SK-N-SH treated with all-trans-retinoic acid at 6 μM for 48 hours (cell line): Measurements from ENCODE around the gene ALG9.

Experiments
- BACH2 ChIP-seq: fragments of 250-450 bp; sonication (Bioruptor Pico); IDR thresholded peaks from 2 replicates; pipeline ENCODE4 v1.9.0; 2021; ENCODE audit warnings: mild to moderate bottlenecking, borderline replicate concordance
- CSDC2 ChIP-seq: fragments of 250-450 bp; sonication (Bioruptor Pico); IDR thresholded peaks from 2 replicates; pipeline ENCODE4 v1.5.0; 2020; ENCODE audit warnings: mild to moderate bottlenecking, moderate library complexity
- ESRRG ChIP-seq: fragments of 250-450 bp; sonication (Bioruptor Pico); IDR thresholded peaks from 2 replicates; pipeline ENCODE4 v1.6.1; 2021; ENCODE audit warnings: mild to moderate bottlenecking
- OSR1 ChIP-seq: fragments of 250-450 bp; sonication (Bioruptor Pico); IDR thresholded peaks from 2 replicates; pipeline ENCODE4 v1.8.0; 2022; ENCODE audit warnings: moderate library complexity, mild to moderate bottlenecking, inconsistent platforms
- ZFP3 ChIP-seq: fragments of 250-450 bp; sonication (Bioruptor Pico); IDR thresholded peaks from 2 replicates; pipeline ENCODE4 v1.5.0; 2020; ENCODE audit warnings: mild to moderate bottlenecking, moderate library complexity
- ZNF565 ChIP-seq: fragments of 450-650 bp; formaldehyde crosslinking; conservative IDR thresholded peaks from 2 replicates; pipeline ENCODE4 v1.5.0; 2020; ENCODE audit warnings: low read depth, mild to moderate bottlenecking, moderate library complexity
- TF ChIP-seq, protein P1 (sequence below): fragments of 250-450 bp; sonication (Bioruptor Pico); IDR thresholded peaks from 2 replicates; pipeline ENCODE4 v1.5.0; 2020; ENCODE audit warnings: mild to moderate bottlenecking, moderate library complexity
- TF ChIP-seq, protein P2 (sequence below): fragments of 250-450 bp; sonication (Bioruptor Pico); IDR thresholded peaks from 2 replicates; pipeline ENCODE4 v1.5.1; 2020; ENCODE audit warnings: low read depth, mild to moderate bottlenecking, moderate library complexity
- TF ChIP-seq, protein P3 (sequence below): fragments of 250-450 bp; sonication (Bioruptor Pico); IDR thresholded peaks from 2 replicates; pipeline ENCODE4 v1.8.0; 2020; ENCODE audit warnings: mild to moderate bottlenecking, moderate library complexity, borderline replicate concordance

DNA sequence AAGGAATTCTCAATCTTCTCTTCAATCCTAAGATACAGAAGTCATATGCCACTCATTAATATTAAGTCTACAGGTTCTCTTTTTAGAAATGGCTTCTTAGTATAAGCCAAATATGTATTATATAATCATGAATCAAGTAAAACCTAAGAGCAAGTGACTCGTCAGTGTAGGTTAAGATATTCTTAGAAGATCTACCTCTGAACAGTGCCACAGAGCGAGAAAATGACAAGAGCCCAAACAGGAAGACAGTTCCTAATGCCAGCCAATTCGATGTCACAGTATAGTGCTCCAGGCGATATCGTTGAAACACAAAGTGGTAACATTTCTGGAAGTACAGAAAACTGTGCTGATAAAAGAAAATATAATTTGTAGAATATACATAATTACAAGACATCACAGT, 33.3 kb downstream of the ALG9 start:
- TF ChIP-seq, protein P1, sequence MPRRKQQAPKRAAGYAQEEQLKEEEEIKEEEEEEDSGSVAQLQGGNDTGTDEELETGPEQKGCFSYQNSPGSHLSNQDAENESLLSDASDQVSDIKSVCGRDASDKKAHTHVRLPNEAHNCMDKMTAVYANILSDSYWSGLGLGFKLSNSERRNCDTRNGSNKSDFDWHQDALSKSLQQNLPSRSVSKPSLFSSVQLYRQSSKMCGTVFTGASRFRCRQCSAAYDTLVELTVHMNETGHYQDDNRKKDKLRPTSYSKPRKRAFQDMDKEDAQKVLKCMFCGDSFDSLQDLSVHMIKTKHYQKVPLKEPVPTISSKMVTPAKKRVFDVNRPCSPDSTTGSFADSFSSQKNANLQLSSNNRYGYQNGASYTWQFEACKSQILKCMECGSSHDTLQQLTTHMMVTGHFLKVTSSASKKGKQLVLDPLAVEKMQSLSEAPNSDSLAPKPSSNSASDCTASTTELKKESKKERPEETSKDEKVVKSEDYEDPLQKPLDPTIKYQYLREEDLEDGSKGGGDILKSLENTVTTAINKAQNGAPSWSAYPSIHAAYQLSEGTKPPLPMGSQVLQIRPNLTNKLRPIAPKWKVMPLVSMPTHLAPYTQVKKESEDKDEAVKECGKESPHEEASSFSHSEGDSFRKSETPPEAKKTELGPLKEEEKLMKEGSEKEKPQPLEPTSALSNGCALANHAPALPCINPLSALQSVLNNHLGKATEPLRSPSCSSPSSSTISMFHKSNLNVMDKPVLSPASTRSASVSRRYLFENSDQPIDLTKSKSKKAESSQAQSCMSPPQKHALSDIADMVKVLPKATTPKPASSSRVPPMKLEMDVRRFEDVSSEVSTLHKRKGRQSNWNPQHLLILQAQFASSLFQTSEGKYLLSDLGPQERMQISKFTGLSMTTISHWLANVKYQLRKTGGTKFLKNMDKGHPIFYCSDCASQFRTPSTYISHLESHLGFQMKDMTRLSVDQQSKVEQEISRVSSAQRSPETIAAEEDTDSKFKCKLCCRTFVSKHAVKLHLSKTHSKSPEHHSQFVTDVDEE, result no peak
- TF ChIP-seq, protein P2, sequence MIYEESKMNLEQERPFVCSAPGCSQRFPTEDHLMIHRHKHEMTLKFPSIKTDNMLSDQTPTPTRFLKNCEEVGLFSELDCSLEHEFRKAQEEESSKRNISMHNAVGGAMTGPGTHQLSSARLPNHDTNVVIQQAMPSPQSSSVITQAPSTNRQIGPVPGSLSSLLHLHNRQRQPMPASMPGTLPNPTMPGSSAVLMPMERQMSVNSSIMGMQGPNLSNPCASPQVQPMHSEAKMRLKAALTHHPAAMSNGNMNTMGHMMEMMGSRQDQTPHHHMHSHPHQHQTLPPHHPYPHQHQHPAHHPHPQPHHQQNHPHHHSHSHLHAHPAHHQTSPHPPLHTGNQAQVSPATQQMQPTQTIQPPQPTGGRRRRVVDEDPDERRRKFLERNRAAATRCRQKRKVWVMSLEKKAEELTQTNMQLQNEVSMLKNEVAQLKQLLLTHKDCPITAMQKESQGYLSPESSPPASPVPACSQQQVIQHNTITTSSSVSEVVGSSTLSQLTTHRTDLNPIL (CRISPR knock-in tag), result no peak
- TF ChIP-seq CSDC2 (no peak), ZFP3 (CRISPR knock-in tag) (no peak), ESRRG (CRISPR knock-in tag) (no peak), OSR1 (CRISPR knock-in tag) (no peak), ZNF565 (no peak), BACH2 (CRISPR knock-in tag) (no peak)
- TF ChIP-seq, protein P3, sequence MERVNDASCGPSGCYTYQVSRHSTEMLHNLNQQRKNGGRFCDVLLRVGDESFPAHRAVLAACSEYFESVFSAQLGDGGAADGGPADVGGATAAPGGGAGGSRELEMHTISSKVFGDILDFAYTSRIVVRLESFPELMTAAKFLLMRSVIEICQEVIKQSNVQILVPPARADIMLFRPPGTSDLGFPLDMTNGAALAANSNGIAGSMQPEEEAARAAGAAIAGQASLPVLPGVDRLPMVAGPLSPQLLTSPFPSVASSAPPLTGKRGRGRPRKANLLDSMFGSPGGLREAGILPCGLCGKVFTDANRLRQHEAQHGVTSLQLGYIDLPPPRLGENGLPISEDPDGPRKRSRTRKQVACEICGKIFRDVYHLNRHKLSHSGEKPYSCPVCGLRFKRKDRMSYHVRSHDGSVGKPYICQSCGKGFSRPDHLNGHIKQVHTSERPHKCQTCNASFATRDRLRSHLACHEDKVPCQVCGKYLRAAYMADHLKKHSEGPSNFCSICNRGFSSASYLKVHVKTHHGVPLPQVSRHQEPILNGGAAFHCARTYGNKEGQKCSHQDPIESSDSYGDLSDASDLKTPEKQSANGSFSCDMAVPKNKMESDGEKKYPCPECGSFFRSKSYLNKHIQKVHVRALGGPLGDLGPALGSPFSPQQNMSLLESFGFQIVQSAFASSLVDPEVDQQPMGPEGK (CRISPR knock-in tag), result no peak
